ENCODE measurements around the gene TRIM72.

DNA sequence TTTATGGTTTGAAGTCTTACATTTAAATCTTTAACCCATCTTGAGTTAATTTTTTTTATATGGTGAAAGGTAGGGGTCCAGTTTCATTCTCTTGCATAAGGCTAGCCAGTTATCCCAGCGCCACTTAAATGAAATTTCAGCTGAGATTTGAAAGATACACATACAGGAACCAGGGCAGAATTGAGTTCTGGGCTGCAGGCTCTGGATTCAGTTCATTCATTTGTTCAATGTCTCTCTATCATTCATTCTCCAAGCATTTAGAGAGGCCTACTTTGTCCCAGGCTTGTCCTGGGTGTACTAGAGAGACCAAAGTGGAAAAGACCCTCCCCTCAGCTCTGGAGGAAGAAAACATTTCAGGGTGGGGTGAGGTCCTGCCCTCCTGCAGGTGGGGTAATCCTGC lies 577 bp upstream of the TRIM72 start:
- no peak for TF ChIP-seq POLR2A (IDR thresholded peaks at IDR 0.05; ENCODE audit: low read length)
- no peak for TF ChIP-seq GATA1 (IDR thresholded peaks at IDR 0.05; ENCODE audit: low read depth, low read length)
